K562 (cell line): ENCODE data around the gene NEDD9. TPM values are rescaled to one million over a fixed set of nuclear protein-coding genes. Genes with fewer than 3 reads are reported as not detected.

Experiments
- ATAC-seq: fragments of 200-7000 bp; cut with Tn5 transposase; 3 replicates; pipeline ENCODE4 v1.9.1; 2020; ENCODE audit warnings: moderate library complexity
- BruUV-seq: library from RNA; stranded (reverse); fragments of 400-500 nt; replicated peaks from 2 replicates; lab custom pipeline; 2021; lab: Mats Ljungman, UMichigan
- CTCF ChIA-PET: fragments of 300-600 bp; formaldehyde crosslinking; extraction: SDS; loops from one replicate; lab custom pipeline; 2021; ENCODE audit warnings: low intra/inter-chr PET ratio; lab: Yijun Ruan, JAX
- POLR2A ChIA-PET: fragments of 300-600, 350-650 bp; sonication (Branson Sonifier 250); formaldehyde crosslinking; extraction: SDS; loops from one replicate; lab custom pipeline; 2021; ENCODE audit warnings: antibody characterized with exemption, inconsistent platforms; lab: Yijun Ruan, JAX
- DNase-seq, 4 experiments: peaks; one replicate each; pipeline versions ENCODE4 v3.0.0 to v3.0.0-alpha.2; 2011 to 2018; ENCODE audit warnings: low spot score in 3 of 4, mixed read lengths in 3 of 4; ENCODE audit errors: extremely low read depth in 1 of 4
- FAIRE-seq: peaks from 2 replicates; lab custom pipeline; 2011; peaks lifted over from hg19 to GRCh38; lab: Jason Lieb, UNC
- H2AFZ ChIP-seq: 2 replicates; pipeline ENCODE4 v1.6.0; 2011; ENCODE audit warnings: low read depth, low read length, control low read depth, inconsistent platforms
- H3K27ac ChIP-seq: fragments of 200-600 bp; 3 replicates; pipeline ENCODE4 v1.8.0; 2011; ENCODE audit warnings: low read depth, mild to moderate bottlenecking, control low read depth, inconsistent platforms, low read length, moderate library complexity, mixed read lengths; ENCODE audit errors: extremely low read depth
- H3K27me3 ChIP-seq, 2 experiments: fragments of 300-600 bp in 1 of 2; 2 replicates in 1 of 2; 3 replicates in 1 of 2; pipeline versions ENCODE4 v1.6.0 to v1.8.0; 2011; ENCODE audit warnings: inconsistent platforms in 2 of 2, low read length in 2 of 2, mild to moderate bottlenecking in 1 of 2, mixed read lengths in 1 of 2, moderate library complexity in 1 of 2; ENCODE audit not compliant: control insufficient read depth in 2 of 2, insufficient read depth in 2 of 2
- H3K36me3 ChIP-seq: fragments of 300-600 bp; 3 replicates; pipeline ENCODE4 v1.8.0; 2011; ENCODE audit warnings: mild to moderate bottlenecking, low read length, inconsistent platforms; ENCODE audit not compliant: control insufficient read depth, insufficient read depth
- H3K4me1 ChIP-seq, 2 experiments: fragments of 200-600 bp in 1 of 2; replicated peaks in 1 of 2; 2 replicates in 1 of 2; 3 replicates in 1 of 2; pipeline versions ENCODE4 v1.5.1 to v1.8.0; 2011; ENCODE audit warnings: inconsistent platforms in 2 of 2, low read length in 2 of 2, mild to moderate bottlenecking in 1 of 2, mixed read lengths in 1 of 2, moderate library complexity in 1 of 2; ENCODE audit not compliant: control insufficient read depth in 2 of 2, insufficient read depth in 2 of 2
- H3K4me2 ChIP-seq: 2 replicates; pipeline ENCODE4 v1.6.1; 2011; ENCODE audit warnings: low read length, control low read depth, inconsistent platforms, mixed read lengths; ENCODE audit not compliant: insufficient read depth
- H3K4me3 ChIP-seq: fragments of 200-600 bp; sonication (generic), shearing (Covaris generic); 2 replicates; pipeline ENCODE4 v1.5.1; 2016; ENCODE audit warnings: control low read depth, inconsistent platforms
- H3K79me2 ChIP-seq: fragments of 200-600 bp; 3 replicates; pipeline ENCODE4 v1.8.0; 2011; ENCODE audit warnings: low read length, inconsistent platforms; ENCODE audit not compliant: control insufficient read depth, insufficient read depth
- H3K9ac ChIP-seq, 2 experiments: 2 replicates each; pipeline versions ENCODE4 v1.6.0 to v1.6.1; 2011; ENCODE audit warnings: low read depth in 2 of 2, low read length in 2 of 2, control low read depth in 1 of 2, inconsistent platforms in 1 of 2, mild to moderate bottlenecking in 1 of 2, mixed read lengths in 1 of 2; ENCODE audit not compliant: insufficient read depth in 1 of 2
- H3K9me1 ChIP-seq: one replicate; pipeline ENCODE4 v1.6.0; 2011; ENCODE audit warnings: inconsistent platforms, mild to moderate bottlenecking, low read length, moderate library complexity; ENCODE audit not compliant: control insufficient read depth, insufficient read depth
- H3K9me3 ChIP-seq: replicated peaks from 2 replicates; pipeline ENCODE4 v1.5.1; 2011; ENCODE audit warnings: low read depth, low read length, inconsistent platforms; ENCODE audit not compliant: control insufficient read depth, insufficient read depth
- H4K20me1 ChIP-seq: replicated peaks from 2 replicates; pipeline ENCODE4 v1.6.1; 2011; ENCODE audit warnings: low read length, inconsistent platforms, mixed read lengths; ENCODE audit not compliant: control insufficient read depth, insufficient read depth
- FOXJ2 ChIP-seq: fragments of 200-800 bp; sonication (Bioruptor generic); IDR thresholded peaks from 2 replicates; pipeline ENCODE4 v1.6.1; 2016; ENCODE audit warnings: missing genetic modification characterization, missing compliant biosample characterization
- MCM2 ChIP-seq: fragments of 450-650 bp; IDR thresholded peaks from 2 replicates; pipeline ENCODE4 v1.6.1; 2017; ENCODE audit warnings: low read depth, mild to moderate bottlenecking
- SFPQ ChIP-seq: fragments of 200-400 bp; formaldehyde crosslinking; IDR thresholded peaks from 2 replicates; pipeline ENCODE4 v1.6.1; 2017; ENCODE audit warnings: mild to moderate bottlenecking, low read depth, low read length, moderate library complexity
- STAT6 ChIP-seq: sonication (generic); formaldehyde crosslinking; IDR thresholded peaks from 2 replicates; pipeline ENCODE4 v1.8.1; 2023; ENCODE audit warnings: mild to moderate bottlenecking, missing genetic modification reagents
- ZNF609 ChIP-seq: sonication (generic); formaldehyde crosslinking; IDR thresholded peaks from 2 replicates; pipeline ENCODE4 v1.8.1; 2023; ENCODE audit warnings: missing genetic modification reagents, mild to moderate bottlenecking, borderline replicate concordance
- WGBS: fragments of 100-300 bp; shearing (Covaris generic); methylation state at CpG from one replicate; pipeline ENCODE4 v1.1.6; 2016; ENCODE audit warnings: low coverage, mixed read lengths; ENCODE audit not compliant: insufficient coverage; ENCODE audit errors: missing lambda C conversion rate; 5-methylcytosine and 5-hydroxymethylcytosine counted together
- in situ Hi-C: fragments of 300-500 bp; cut with MboI; formaldehyde crosslinking; loops from 4 replicates; pipeline ENCODE4 v1.15.0; 2018; ENCODE audit warnings: inconsistent platforms, mixed read lengths
- intact Hi-C: fragments of 100-400 bp; cut with micrococcal nuclease; formaldehyde crosslinking; loops from 2 replicates; pipeline ENCODE4 v1.14.2; 2022
- polyA plus RNA-seq, 8 experiments: library from polyadenylated mRNA; depleted of rRNA in 4 of 8; stranded (reverse) in 5 of 8; unstranded in 3 of 8; fragments of >200 nt; fragmentation: Nextera tagmentation in 2 of 8; fragmentation: Illumina TruSeq in 1 of 8; extraction: Ambion mirVana in 2 of 8; extraction: Trizol in 1 of 8; gene quantifications; 2 replicates each; pipeline versions ENCODE4 v1.2.1 to v1.2.3, GENCODE V29; 2011 to 2014; ENCODE audit warnings: inconsistent platforms in 1 of 8, missing spikeins in 1 of 8
- total RNA-seq, 7 experiments: library from RNA; depleted of rRNA in 6 of 7; stranded (reverse); fragments of >200 nt in 6 of 7; fragmentation: Illumina TruSeq in 2 of 7; extraction: Trizol in 2 of 7; gene quantifications; 2 replicates each; pipeline versions ENCODE4 v1.2.1 to v1.2.3, GENCODE V29; 2011 to 2021; ENCODE audit warnings: low replicate concordance in 1 of 7

NEDD9 gene
- total and polyA plus RNA-seq, 9 of the 15 experiments (the other 6 are each of a cell fraction or from before 2014, with no cell fraction given) = 0.04 to 0.18 (median 0.15) TPM; not detected in 6

- Histone ChIP-seq H3K36me3 (no peaks in the 10 kb centered on the region), H3K27ac (no peak overlapping the region), H3K9ac (no peak overlapping the region), H3K9me1 (peaks cover 3% of the 10 kb centered on the region), H3K4me1 (no peaks in the 10 kb centered on the region; a peak in 1 of 5 replicates), H3K9me3 (no peaks in the 10 kb centered on the region), H3K27me3 (peaks cover under 1 to 13% of the 10 kb centered on the region in 2 experiments; a peak in 3 of 5 replicates), H3K4me2 (no peak overlapping the region), H3K79me2 (no peaks in the 10 kb centered on the region), H2AFZ (no peak overlapping the region), H3K4me3 (no peak overlapping the region), H4K20me1 (no peaks in the 10 kb centered on the region)
- BruUV-seq = no TSS peak
- TF ChIP-seq MCM2 (no peak), FOXJ2 (tag) (no peak), ZNF609 (CRISPR knock-in tag) (no peak), STAT6 (no peak), SFPQ (no peak)
- POLR2A ChIA-PET = interaction anchor here (1.1 kb wide), 1 partner anchor 44 kb away, joined by 3 read pairs; no protein-coding TSS in a partner anchor
- DNase-seq = no peak
- no peak for FAIRE-seq
- intact Hi-C loops = no loop called here
- in situ Hi-C loops = no loop called here
- CTCF ChIA-PET = no interaction called here
- 12% methylated on average over 1 of the region's 1 CpG for WGBS
- ATAC-seq = no peak
These were observed 55.2 kb downstream of the NEDD9 start for GRCh38 chr6:11177271-11177670.
